ENCODE results near the gene TTLL11.

DNA sequence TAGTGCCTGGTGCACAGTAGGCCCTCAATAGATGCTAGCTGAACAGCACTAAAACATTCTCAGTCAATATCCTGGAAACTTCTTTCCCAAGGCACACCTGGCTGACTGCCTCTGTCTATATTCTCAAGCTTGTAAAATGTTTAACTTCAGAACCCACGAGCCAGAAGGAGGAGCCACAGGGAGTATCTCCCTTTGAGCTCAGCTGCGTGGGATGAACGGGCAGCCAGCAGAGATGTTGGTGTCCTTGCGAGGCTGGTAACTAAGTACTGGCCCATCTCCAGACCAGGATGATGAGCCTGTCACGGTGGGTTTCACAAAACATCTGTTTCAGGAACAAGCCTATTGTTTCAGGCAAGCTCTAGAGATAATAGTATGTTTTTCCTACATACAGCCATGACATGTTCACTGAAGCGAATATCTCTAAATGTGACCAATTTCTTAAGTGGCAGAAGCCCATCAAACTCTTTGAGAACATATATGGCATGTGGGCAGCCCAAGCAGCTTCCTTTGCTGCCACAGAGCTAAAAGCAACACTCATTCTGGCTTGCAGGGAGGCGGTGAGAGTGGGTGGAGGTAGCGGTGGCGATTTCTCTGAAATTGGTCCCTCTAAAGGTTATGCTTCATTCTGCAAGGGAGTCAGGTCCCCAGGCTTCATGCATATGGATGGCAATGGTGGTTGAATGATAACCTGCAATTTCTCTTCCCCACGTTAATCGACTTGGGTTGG lies 206.2 kb downstream of the TTLL11 start:
- TF ChIP-seq, protein P1, sequence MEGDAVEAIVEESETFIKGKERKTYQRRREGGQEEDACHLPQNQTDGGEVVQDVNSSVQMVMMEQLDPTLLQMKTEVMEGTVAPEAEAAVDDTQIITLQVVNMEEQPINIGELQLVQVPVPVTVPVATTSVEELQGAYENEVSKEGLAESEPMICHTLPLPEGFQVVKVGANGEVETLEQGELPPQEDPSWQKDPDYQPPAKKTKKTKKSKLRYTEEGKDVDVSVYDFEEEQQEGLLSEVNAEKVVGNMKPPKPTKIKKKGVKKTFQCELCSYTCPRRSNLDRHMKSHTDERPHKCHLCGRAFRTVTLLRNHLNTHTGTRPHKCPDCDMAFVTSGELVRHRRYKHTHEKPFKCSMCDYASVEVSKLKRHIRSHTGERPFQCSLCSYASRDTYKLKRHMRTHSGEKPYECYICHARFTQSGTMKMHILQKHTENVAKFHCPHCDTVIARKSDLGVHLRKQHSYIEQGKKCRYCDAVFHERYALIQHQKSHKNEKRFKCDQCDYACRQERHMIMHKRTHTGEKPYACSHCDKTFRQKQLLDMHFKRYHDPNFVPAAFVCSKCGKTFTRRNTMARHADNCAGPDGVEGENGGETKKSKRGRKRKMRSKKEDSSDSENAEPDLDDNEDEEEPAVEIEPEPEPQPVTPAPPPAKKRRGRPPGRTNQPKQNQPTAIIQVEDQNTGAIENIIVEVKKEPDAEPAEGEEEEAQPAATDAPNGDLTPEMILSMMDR (conservative IDR thresholded peaks at IDR 0.05; ENCODE audit: low read depth, low read length), result no peak
- TF ChIP-seq EZH2 (IDR thresholded peaks at IDR 0.05; ENCODE audit: low read length, unreplicated experiment), result no peak
